Testis (tissue), 2 donors: Measurements from ENCODE around the gene PITPNM1.

Experiments used
- POLR2A ChIP-seq: fragments of 450-650 bp; IDR thresholded peaks from one replicate; pipeline ENCODE4 v1.6.1; 2017; ENCODE audit warnings: antibody characterized with exemption, mild to moderate bottlenecking, moderate library complexity
- TF ChIP-seq, protein P1 (sequence below), 3 experiments: fragments of 450-650 bp in 2 of 3; fragments of 200-600 bp in 1 of 3; sonication (generic) in 1 of 3; IDR thresholded peaks; one replicate each; pipeline ENCODE4 v1.5.1; 2016 to 2019; ENCODE audit warnings: antibody characterized with exemption in 3 of 3, mild to moderate bottlenecking in 2 of 3, moderate library complexity in 1 of 3

DNA sequence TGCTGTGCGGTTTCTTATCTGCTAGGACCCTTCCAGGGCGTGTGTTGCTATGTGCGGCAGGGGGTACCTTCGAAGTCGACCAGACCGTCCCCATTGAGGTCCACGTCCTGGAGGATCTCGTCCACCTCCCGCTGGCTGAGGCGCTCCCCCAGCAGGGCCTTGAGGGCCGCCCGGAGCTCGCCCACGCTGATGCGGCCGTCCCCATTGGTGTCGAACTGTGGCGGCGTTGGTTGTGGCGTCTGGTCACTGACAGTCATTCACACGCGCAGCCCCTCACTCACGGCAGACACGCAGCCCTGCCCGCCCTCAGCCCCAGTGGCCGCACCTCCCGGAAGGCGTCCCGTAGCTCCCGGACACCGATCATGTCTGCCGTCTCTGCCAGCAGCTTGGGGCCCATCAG lies 14.6 kb upstream of the PITPNM1 start:
- TF ChIP-seq, protein P1, sequence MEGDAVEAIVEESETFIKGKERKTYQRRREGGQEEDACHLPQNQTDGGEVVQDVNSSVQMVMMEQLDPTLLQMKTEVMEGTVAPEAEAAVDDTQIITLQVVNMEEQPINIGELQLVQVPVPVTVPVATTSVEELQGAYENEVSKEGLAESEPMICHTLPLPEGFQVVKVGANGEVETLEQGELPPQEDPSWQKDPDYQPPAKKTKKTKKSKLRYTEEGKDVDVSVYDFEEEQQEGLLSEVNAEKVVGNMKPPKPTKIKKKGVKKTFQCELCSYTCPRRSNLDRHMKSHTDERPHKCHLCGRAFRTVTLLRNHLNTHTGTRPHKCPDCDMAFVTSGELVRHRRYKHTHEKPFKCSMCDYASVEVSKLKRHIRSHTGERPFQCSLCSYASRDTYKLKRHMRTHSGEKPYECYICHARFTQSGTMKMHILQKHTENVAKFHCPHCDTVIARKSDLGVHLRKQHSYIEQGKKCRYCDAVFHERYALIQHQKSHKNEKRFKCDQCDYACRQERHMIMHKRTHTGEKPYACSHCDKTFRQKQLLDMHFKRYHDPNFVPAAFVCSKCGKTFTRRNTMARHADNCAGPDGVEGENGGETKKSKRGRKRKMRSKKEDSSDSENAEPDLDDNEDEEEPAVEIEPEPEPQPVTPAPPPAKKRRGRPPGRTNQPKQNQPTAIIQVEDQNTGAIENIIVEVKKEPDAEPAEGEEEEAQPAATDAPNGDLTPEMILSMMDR (IDR thresholded peaks at IDR 0.05) = no peak
- no peak for TF ChIP-seq POLR2A
